Progenitor cell of endocrine pancreas (in vitro differentiated cells): ENCODE measurements around the gene NAXD. TPM values are rescaled to one million over a fixed set of nuclear protein-coding genes. Genes with fewer than 3 reads are reported as not detected.

Experiments
- DNase-seq: peaks from one replicate; pipeline ENCODE4 v3.0.0; 2021; ENCODE audit warnings: low spot score; ENCODE audit not compliant: unreplicated experiment
- H3K27ac Mint-ChIP-seq: 2 replicates; pipeline ENCODE4 v1.8.0; 2021; ENCODE audit warnings: mild to moderate bottlenecking, moderate library complexity, mixed read lengths
- H3K27me3 Mint-ChIP-seq: 2 replicates; pipeline ENCODE4 v1.8.0; 2021; ENCODE audit warnings: mixed read lengths
- H3K36me3 Mint-ChIP-seq: 2 replicates; pipeline ENCODE4 v1.8.0; 2022; ENCODE audit warnings: mixed read lengths; ENCODE audit not compliant: insufficient read depth
- H3K4me1 Mint-ChIP-seq: 2 replicates; pipeline ENCODE4 v1.8.0; 2021; ENCODE audit warnings: low read depth, mixed read lengths
- H3K4me3 Mint-ChIP-seq: 2 replicates; pipeline ENCODE4 v1.8.0; 2021; ENCODE audit warnings: low read depth, mild to moderate bottlenecking, moderate library complexity, mixed read lengths
- H3K9me3 Mint-ChIP-seq: 2 replicates; pipeline ENCODE4 v1.8.0; 2021; ENCODE audit warnings: low read depth, mixed read lengths
- total RNA-seq: library from RNA; stranded (reverse); gene quantifications from 2 replicates; pipeline ENCODE4 v1.2.1, GENCODE V29; 2021
- TF ChIP-seq, protein P1 (sequence below): fragments of 200-600 bp; sonication (generic); IDR thresholded peaks from one replicate; pipeline ENCODE4 v1.5.0; 2021; ENCODE audit warnings: antibody characterized with exemption, mild to moderate bottlenecking; ENCODE audit not compliant: unreplicated experiment

The NAXD gene
- total RNA-seq, 1 donor from 2014 or later, result 34.2 TPM

- peaks cover 8% of the 10 kb centered on the region for H3K4me1 Mint-ChIP-seq
- DNase-seq, result no peak
- peaks cover 33% of the 10 kb centered on the region for H3K36me3 Mint-ChIP-seq
- H3K9me3 Mint-ChIP-seq, result peaks cover 6% of the 10 kb centered on the region
- TF ChIP-seq, protein P1, sequence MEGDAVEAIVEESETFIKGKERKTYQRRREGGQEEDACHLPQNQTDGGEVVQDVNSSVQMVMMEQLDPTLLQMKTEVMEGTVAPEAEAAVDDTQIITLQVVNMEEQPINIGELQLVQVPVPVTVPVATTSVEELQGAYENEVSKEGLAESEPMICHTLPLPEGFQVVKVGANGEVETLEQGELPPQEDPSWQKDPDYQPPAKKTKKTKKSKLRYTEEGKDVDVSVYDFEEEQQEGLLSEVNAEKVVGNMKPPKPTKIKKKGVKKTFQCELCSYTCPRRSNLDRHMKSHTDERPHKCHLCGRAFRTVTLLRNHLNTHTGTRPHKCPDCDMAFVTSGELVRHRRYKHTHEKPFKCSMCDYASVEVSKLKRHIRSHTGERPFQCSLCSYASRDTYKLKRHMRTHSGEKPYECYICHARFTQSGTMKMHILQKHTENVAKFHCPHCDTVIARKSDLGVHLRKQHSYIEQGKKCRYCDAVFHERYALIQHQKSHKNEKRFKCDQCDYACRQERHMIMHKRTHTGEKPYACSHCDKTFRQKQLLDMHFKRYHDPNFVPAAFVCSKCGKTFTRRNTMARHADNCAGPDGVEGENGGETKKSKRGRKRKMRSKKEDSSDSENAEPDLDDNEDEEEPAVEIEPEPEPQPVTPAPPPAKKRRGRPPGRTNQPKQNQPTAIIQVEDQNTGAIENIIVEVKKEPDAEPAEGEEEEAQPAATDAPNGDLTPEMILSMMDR, result no peak
- H3K4me3 Mint-ChIP-seq, result no peak overlapping the region
- H3K27me3 Mint-ChIP-seq, result no peaks in the 10 kb centered on the region
- no peak overlapping the region for H3K27ac Mint-ChIP-seq
Measured at GRCh38 chr13:110636701-110637201, 21.4 kb downstream of the NAXD start.

- DNase-seq, result no peak
- H3K4me3 Mint-ChIP-seq, result no peak overlapping the region
- H3K9me3 Mint-ChIP-seq, result peaks cover 2% of the 10 kb centered on the region
- no peaks in the 10 kb centered on the region for H3K27me3 Mint-ChIP-seq
- no peak overlapping the region for H3K27ac Mint-ChIP-seq
- H3K4me1 Mint-ChIP-seq, result peaks cover 8% of the 10 kb centered on the region
- TF ChIP-seq, protein P1, result no peak
- peaks cover 28% of the 10 kb centered on the region for H3K36me3 Mint-ChIP-seq
Measured at GRCh38 chr13:110637275-110637674, 21.9 kb downstream of the NAXD start.

DNA sequence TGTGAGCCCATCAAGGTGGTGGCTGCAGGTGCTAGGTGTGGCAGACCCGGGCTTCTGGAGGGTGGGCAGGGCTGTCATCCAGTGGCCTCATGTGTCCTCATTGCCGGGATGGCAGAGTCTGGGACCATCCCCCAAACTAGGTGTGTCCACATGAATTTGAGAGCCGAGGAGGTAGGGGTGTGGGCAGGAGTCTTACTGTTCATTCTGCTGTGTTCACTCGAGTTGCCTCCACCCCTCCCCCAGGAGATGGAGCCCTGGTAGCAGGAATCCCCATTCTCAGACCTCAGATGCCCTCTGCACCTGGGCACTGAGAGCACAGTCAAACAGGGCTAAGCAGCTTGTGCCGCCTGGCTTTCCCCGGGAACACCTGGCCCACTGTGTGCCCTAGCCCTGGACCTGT is 22.4 kb downstream of the NAXD start:
- no peak overlapping the region for H3K4me3 Mint-ChIP-seq
- H3K27ac Mint-ChIP-seq, result no peak overlapping the region
- H3K4me1 Mint-ChIP-seq, result peaks cover 8% of the 10 kb centered on the region
- TF ChIP-seq, protein P1, result no peak
- H3K36me3 Mint-ChIP-seq, result peaks cover 26% of the 10 kb centered on the region
- H3K27me3 Mint-ChIP-seq, result no peaks in the 10 kb centered on the region
- no peak for DNase-seq
- H3K9me3 Mint-ChIP-seq, result no peaks in the 10 kb centered on the region

GRCh38 chr13:110638257-110638656 is 22.9 kb downstream of the NAXD start:
- TF ChIP-seq, protein P1, result no peak
- H3K4me1 Mint-ChIP-seq, result peaks cover 8% of the 10 kb centered on the region
- H3K4me3 Mint-ChIP-seq, result no peak overlapping the region
- no peaks in the 10 kb centered on the region for H3K9me3 Mint-ChIP-seq
- peaks cover 29% of the 10 kb centered on the region for H3K36me3 Mint-ChIP-seq
- DNase-seq, result no peak
- H3K27me3 Mint-ChIP-seq, result no peaks in the 10 kb centered on the region
- no peak overlapping the region for H3K27ac Mint-ChIP-seq

- no peaks in the 10 kb centered on the region for H3K27me3 Mint-ChIP-seq
- no peak for DNase-seq
- H3K27ac Mint-ChIP-seq, result peak overlapping the region; percentile 85
- TF ChIP-seq, protein P1, result no peak
- H3K4me1 Mint-ChIP-seq, result peaks cover 8% of the 10 kb centered on the region
- H3K36me3 Mint-ChIP-seq, result peaks cover 27% of the 10 kb centered on the region
- no peaks in the 10 kb centered on the region for H3K9me3 Mint-ChIP-seq
- no peak overlapping the region for H3K4me3 Mint-ChIP-seq
Measured at GRCh38 chr13:110638814-110639806, 23.8 kb downstream of the NAXD start.
